SU-DHL-6 (cell line): ENCODE measurements around the gene GCHFR.

Experiments used
- EZH2phosphoT487 ChIP-seq: fragments of 200-600 bp; sonication (generic), shearing (Covaris generic); conservative IDR thresholded peaks from 2 replicates; pipeline ENCODE4 v1.6.1; 2018; ENCODE audit warnings: mild to moderate bottlenecking, antibody characterized with exemption, low read length, moderate library complexity, mixed read lengths
- TF ChIP-seq, protein P1 (sequence below): fragments of 200-600 bp; sonication (generic); IDR thresholded peaks from one replicate; pipeline ENCODE4 v1.5.1; 2017; ENCODE audit warnings: antibody characterized with exemption, mild to moderate bottlenecking, low read length, moderate library complexity; ENCODE audit not compliant: insufficient read depth, poor library complexity, severe bottlenecking

DNA sequence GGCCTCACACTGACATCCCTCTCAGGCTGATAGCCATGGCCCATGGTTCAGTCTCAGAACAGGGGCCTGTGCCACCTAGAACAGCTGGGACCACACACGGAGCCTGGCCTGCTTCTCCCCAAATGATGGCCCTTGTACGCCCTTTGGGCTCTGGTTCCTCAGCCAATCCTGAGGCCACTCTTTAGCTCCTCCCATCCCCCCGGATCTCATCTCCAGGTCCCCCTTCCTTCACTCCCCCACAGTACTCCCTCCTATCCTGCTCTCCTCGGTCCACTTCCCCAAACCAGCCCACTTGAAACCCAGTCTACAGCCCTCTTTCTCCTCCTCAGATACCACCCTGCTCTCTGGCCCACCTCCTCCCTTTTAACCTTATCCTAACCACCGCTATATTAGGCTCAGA lies 25.3 kb downstream of the GCHFR start:
- TF ChIP-seq, protein P1, sequence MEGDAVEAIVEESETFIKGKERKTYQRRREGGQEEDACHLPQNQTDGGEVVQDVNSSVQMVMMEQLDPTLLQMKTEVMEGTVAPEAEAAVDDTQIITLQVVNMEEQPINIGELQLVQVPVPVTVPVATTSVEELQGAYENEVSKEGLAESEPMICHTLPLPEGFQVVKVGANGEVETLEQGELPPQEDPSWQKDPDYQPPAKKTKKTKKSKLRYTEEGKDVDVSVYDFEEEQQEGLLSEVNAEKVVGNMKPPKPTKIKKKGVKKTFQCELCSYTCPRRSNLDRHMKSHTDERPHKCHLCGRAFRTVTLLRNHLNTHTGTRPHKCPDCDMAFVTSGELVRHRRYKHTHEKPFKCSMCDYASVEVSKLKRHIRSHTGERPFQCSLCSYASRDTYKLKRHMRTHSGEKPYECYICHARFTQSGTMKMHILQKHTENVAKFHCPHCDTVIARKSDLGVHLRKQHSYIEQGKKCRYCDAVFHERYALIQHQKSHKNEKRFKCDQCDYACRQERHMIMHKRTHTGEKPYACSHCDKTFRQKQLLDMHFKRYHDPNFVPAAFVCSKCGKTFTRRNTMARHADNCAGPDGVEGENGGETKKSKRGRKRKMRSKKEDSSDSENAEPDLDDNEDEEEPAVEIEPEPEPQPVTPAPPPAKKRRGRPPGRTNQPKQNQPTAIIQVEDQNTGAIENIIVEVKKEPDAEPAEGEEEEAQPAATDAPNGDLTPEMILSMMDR, result no peak
- no peak for TF ChIP-seq EZH2phosphoT487
